RPMI8226 (cell line): ENCODE measurements around the gene DHX35.
"Not testable (repeated sequence)": the region's sequence is repeated elsewhere in the genome, so short reads cannot be mapped to it uniquely, and the experiment has no call there.

Experiments
- DNase-seq: peaks from one replicate; pipeline ENCODE4 v3.0.0-alpha.2; 2015

DHX35 gene

DNA sequence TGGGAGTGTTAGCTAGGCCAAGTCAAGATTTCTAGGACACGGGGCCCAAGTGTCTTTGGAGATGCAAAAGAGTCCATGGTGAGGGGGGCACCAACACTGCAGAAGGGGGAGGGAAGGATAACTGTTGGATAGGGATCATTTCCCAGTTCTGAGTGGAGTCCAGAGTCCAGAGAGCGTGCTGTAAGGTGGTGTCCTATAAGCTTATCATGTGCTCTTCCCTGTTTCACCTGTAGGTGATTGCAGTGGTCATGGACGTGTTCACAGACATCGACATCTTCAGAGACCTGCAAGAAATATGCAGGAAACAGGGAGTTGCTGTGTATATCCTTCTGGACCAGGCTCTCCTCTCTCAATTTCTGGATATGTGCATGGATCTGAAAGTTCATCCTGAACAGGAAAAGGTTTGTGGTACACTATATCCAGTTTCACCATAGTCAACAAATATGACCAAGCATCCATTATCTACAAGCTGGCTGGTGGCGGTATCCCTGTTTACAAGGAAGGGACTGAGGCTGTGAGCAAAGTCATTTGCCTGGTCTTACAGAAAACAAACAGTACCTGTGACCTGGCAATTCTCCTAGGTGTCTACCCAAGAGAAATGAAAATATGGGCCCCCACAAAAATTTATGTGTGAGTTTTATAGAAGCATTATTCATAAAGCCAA lies 20.3 kb upstream of the DHX35 start:
- DNase-seq, result no peak

DNA sequence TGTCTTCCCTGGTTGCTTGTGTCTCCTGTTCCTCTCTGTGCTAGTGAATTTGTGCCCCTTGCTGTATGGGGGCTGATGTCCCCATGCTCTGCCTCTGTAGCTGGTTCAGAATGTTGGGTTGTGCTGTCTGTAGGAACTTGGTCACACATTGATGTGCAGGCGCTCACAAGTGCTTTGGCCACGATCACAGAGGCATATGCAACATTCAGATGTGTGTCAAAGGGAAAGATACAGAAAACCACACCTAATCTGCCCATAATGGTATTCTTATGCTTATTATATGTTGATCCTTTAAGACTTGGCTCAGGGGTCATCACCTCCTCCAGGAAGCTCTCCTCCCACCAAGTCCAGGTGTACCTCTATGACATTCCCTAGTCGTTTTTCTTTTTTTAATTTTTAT lies 17.1 kb upstream of the DHX35 start:
- no peak for DNase-seq

DNA sequence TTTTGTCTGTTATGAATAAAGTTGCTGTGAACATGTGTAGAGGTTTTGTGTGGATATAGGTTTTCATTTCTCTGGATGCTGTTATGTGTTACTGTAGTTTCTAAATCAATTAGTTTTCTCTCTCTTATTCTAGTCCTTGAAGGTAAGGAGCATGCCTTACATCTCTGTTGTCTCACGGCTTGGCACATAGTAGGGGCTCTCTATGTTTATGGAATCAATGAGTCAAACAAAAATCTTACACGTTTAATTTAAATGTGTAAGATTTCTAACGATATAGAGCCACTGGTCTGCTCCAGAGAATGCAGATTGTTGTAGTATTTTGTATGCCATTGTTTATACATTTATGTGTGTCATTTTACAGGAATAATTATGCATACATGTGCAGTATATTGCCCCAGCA lies 15.3 kb upstream of the DHX35 start:
- DNase-seq, result no peak

DNA sequence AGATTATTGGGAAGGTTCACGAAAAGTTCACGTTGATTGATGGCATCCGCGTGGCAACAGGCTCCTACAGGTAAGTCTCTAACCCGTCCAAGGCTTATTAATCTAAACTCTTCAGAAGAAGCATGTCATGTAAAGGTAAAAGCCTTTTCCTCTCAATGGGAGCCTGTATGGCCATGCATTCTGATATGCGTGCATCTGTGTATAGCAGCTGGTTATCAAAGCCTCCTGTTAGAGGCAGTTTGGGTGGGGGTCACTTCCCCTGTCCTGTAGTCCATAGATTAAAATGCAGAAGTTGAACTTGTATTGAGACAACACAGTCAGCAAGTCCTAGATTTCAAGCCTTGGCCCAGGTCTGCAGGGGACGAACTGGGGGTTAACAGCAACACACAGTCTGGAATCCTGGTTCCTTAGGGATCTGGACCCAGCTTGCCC lies 14.2 kb upstream of the DHX35 start:
- DNase-seq, result no peak

DNA sequence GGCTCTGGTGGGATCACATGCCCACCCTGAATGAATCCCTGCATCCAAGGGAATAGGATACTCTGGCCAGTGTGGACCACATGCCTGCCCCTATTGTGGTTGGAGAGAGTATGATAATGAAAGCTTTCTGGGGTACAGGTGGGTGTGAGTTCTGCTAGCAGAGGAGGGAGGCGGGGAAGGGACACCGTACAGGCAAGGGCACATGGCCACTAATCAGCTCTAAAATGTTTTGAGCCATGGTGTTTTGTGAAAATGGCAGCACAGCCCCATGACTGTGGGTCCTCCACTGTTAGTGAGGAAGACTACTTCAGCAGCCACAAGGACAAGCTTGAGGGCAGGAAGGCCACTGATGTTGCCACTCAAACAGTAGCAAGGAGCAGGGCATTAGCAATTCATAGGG lies 11.9 kb upstream of the DHX35 start:
- no peak for DNase-seq

DNA sequence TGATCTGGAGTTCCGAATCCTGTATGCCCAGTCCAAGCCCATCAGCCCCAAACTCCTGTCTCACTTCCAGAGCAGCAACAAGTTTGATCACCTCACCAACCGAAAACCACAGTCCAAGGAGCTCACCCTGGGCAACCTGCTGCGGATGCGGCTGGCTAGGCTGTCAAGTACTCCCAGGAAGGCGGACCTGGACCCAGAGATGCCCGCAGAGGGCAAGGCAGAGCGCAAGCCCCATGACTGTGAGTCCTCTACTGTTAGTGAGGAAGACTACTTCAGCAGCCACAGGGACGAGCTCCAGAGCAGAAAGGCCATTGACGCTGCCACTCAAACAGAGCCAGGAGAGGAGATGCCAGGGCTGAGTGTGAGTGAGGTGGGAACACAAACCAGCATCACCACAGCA lies 10.5 kb upstream of the DHX35 start:
- no peak for DNase-seq

DNA sequence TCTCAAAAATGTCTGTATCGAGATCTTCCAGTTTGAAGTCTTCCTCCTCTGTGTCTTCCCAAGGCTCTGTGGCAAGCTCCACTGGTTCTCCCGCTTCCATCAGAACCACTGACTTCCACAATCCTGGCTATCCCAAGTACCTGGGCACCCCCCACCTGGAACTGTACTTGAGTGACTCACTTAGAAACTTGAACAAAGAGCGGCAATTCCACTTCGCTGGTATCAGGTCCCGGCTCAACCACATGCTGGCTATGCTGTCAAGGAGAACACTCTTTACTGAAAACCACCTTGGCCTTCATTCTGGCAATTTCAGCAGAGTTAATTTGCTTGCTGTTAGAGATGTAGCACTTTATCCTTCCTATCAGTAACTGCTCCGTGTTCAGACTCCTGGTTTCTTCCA lies 10.0 kb upstream of the DHX35 start:
- no peak for DNase-seq

DNA sequence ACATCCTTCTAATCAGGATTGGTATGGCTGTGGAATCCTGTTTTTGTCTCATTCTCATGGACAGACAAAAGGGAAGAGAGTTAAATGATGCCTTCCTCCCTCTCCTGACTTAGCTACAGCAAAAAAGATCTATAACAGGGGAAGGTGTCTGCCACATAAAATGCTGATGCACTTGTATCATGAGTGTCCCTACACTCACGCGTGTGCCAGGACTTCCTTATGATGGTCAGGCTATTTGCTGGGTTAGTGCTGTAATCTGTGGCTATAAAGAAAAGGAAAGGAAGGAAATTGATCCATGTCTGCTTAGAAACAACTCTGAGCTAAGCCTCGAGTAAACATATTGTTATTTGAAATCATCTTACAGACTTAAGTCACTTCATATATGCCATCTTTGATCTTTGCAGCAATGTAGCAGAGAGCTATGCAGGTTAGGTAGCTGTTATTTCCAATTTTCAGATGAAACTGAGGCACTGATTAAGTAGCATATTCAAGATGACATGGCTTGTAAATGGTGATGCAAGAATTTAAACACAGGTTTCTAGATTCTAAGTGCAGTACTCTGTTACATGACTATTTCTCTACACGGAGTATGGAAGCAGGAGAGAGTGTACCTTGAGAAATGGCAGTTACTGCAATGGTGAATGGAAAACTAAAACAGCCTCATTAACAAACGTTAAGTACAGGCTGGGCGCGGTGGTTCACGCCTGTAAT lies 8.4 kb upstream of the DHX35 start:
- no peak for DNase-seq

DNA sequence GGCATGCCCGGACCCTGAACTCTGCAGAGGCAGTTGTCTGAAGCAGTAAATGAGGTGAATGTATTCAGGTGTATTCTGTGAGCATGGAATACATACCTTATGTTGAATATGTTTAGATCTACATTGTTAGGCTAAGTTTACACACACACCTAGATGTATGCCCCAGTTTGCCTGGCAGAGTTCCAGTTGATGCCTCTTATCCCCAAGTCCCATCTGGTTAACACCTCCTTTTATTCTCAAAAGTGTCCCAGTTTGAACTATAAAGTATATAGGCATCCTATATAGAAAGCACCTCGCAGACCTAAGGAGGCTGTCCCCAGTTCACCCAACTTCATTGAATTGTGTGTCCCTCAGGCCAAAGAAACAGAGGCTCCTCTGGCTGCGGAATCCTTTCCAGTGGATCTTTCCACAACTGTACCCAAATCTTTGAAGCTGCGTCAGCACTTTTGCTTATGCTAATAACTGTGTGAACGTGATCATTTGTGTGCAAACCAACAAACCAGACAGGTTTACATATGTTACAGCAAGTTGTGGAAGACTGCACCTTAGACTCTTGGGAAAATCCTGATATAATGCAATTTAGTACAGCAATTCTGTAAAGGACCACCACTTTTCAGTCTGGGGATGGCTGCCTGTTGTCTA lies 4.8 kb upstream of the DHX35 start:
- DNase-seq, result no peak

DNA sequence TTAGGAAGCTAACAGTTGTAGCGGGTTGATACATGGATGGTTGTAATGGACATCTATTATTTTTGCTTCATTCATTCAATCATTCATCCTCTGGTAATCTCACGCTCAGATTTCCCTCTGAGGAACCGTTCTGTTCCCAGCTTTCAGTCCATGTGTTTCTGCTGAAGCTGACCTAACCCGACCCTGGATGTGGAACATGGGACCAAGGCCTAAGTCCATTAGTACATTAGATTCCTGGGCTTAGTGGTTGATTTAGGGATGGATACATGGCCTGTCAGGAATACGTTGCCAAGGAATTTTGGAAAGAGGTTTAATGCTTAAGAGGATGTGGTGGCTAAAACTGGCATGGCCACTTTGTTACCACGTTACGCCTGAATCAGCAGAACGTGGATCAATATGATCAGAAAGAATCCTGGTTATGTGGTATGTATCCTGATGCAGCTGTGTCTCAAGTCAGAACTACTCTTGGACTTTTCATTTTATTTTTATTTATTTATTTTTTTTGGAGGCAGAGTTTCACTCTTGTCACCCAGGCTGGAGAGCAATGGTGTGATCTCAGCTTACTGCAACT lies 4.1 kb upstream of the DHX35 start:
- DNase-seq, result no peak

DNA sequence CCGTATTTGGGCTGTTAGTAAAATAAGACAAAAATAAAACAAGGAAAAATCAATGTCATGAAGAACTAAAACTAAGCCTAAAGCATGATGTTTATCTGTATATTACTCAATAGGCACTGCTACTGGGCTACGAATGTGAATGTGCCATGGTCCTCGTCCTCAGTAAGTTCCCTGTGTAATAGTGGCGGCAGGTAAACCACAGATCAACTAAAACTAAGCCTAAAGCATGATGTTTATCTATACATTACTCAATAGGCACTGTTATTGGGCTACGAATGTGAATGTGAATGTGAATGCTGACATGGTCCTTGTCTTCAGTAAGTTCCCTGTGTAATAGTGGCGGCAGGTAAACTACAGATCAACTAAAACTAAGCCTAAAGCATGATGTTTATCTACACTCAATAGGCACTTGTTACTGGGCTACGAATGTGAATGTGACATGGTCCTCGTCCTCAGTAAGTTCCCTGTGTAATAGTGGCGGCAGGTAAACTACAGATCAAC lies 1.9 kb upstream of the DHX35 start:
- not testable (repeated sequence) for DNase-seq

DNA sequence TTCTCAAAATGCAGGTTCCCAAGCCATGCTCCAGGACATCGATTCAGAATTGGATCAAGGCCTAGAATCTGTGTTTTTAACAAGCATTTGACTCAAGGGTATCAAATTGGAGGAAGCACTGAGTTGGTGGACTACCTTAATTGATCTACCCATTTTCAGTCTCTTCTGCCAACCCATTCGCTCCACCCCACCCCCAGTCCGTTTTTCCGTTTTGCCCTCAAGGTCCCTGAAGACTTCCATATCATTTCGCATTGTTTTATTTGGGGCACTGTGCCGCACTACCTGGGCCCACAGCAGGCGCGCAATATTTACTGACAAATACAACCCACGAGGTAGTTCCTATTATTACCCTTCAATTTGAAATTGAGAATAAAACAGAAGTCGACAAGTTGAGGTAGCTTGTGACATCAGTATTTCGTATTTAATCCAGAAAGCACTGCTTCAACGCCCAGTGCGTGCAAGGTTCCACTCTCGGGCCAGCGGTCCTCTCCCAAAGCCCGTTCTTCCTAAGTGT lies 557 bp upstream of the DHX35 start:
- peak; percentile 21 for DNase-seq

DNA sequence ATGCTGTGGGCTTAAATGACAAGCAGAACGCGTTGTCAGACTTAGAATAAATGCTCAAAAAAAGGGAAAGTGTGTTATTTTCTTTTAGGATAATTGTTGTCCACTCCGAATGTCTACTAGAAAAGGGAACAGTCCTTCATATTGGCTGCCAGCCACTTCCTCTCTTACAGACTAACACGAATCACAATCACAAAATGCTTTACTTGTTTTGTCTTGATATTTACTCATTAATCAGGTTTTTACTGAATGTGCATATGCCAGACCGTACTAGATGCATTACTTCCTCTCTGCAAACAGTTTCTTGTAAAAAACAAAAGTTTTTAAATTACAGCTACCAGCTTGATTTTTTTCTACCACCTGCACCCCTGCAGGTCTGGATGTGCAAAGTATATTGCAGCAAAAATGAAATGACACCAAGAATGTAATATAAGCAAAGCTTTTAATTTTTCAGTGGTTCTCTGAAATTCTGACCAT lies 821 bp downstream of the DHX35 start:
- peak; percentile 23 for DNase-seq

DNA sequence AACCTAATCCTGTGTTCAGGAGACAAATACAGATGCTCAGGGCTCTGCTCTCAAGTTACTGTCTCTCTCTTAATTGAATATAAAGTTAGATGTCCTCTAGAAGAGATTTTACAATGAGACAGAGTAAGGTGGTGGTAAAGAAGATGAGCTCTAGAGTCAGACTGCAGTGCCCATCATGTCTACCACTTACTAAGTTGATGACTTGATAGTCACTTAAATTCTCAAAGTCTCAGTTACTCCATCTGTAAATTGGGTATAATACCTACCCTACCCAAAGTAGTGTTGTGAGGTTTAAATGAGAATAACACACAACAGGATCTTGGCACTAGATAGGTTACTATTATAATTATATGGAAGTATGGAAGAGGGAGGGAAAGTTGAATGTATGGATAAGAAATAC lies 1.6 kb downstream of the DHX35 start:
- DNase-seq, result no peak

DNA sequence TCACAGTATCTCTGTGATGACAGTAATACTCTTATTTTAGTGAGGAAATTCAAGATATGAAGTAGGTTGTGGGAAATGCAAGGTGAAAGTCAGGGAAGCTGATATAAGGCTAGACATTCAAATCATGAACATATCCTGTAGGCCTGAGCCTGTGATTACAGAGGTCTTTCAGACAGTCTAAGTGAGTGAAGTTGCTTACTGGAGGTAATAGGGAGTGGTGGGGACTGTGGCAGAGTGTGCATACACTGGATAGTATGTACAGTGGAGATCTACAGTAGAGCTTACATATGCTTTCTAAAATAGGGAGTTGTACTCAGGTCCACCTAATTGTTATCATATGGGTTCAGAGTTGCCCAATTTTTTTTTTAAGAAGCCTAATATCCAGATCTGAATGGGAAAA lies 3.1 kb downstream of the DHX35 start:
- DNase-seq, result no peak

DNA sequence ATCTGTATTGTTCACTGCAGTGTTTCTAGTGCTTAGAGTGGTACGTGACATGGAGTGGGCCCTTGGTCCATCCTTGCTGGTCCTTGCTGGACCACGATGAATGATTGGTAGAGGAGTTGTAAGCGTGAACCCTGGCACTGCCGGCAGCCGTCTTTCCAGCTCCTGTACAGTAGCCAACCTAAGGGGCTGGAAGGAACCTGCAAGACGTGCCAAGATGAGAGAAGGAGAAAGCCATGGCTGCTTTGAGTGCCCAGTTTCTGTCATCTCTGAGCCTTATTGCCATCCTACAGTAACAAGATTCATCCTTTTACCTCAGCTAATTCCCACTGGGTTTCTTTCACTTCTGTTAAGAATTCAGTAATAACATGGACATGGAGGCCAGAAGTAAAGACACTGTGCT lies 5.9 kb downstream of the DHX35 start:
- no peak for DNase-seq

DNA sequence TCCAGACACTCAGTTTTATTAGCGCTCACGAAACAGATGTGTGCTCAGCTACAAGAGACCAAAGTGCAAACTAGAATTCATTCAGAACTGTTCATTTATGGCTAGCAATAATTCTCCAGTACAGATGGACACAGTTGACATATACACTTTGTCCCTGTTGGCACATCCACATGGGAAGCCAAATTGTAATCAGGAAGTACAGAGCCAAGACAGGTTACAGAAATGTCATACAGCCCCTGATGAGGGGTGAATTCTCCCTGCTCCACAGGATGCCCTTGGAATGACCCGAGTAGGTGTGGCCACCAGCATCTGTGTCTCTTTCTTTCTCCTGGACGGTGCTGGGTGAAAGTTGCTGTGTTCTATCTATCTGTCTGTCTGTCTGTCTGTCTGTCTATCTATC lies 7.6 kb downstream of the DHX35 start:
- DNase-seq, result no peak

DNA sequence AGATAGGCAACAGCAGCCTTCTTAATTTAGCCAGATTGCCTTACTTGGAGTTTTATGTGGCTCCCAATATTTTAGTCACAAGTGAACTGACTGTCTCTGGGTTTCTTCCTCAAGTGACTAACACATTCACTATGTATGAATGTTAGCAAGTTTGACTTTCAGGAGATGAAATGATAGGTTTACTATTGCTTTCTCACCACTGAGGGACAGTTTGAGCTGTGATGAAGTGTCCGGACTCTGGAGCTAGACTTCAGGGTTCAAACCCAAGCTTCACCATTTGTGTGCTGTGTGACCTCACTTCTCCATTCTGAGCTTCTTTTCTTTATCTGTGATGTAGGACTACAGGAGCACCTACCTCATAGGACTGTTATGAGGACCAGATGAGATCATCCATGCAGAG lies 8.2 kb downstream of the DHX35 start:
- no peak for DNase-seq

DNA sequence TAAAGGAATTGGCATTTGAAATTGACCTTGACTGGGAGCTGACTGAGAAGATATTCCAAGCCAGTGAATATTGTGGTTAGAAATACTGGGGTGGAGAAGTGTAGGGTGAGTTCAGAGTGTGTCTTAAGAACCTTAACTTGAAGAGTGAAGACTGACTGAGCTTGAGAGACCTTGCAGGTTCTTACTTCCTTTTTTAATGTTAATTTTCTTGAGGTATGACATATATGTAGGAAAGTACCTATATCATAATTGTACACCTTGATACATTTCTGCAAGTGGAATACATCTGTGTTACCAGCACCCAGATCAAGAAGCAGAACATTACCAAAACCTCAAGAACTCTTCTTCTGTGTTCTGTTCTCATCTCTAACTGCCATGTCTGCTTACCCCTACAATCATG lies 11.0 kb downstream of the DHX35 start:
- DNase-seq, result no peak

DNA sequence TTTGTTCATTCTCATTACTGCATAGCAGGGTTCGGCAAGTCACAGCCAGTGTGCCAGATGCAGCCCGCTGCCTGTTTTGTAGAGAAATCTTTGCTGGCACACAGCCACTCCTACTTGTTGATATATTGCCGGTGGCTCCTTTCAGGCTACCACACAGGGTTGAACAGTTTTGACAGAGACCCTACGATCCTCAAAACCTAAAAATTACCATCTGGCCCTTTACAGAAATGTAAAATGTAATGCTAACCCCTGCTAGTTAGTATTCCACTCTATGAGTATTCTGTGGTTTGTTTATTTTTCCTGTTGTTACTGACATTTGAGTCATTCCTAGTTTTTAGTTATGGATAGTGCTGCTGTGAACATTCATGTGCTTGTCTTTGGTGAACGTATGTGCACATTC lies 11.5 kb downstream of the DHX35 start:
- no peak for DNase-seq

DNA sequence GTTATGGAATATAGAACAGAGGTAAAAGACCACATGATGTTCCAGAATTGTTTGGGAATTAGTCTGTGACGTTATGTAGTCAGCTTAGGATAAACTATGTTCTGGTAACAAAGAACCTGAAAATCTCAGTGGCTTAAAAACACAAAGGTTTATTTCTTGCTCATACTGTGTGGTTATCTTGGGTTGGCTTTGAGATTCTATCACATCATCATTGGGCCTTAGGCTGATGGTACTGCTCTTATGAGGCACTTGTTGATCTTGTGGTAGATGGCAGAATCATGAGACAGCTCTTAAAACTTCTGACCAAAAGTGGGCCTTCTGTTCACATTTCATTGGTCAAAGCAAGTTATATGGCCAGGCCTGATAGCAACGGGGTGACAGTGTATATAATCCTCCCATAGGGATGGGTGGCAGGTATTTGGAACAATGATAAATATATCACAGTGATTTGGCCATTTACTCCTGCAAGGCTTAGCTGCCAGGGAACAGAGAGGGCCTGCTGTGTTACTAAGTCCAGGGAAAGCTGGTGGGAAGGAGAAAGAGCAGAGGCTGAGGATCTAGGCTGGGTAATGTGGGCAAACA lies 13.5 kb downstream of the DHX35 start:
- no peak for DNase-seq

DNA sequence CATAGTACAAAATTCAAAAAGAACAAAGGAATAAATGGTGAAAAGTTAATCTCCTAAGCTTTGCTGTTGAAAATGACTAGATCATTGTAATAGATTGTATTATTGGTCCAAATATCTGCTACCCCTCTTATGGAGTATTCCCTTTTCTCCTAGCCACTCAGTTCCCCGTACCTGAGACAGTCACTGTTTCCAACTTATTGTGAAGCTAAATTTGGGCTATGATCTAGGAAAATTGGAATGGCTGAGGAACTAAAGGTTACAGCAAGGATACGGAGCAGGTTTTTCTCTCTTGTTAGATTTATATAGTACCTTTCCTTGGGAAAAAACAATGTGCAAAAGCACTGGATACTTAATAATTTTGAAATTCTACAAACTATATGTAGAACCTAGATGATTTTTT lies 17.3 kb downstream of the DHX35 start:
- DNase-seq, result no peak

DNA sequence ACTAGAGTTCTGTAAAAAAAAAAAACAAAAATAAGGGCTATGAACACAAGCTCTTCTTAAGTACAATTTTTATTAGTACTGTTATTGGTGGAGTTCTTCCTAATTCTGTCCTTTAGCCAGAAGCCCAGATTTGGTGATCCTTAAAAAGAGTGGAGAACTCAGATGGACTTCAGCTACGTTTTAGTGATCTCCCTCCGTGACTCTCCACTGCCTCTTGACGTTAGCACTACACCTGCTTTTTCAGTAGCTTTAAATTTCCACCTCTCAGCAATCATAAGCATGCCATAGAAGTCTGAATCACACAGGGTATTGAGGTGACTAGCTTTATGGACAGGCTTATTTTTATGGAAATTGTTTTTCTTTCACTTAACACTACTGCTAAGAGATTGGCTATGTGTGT lies 17.7 kb downstream of the DHX35 start:
- DNase-seq, result no peak
